ENCODE data around the gene TNKS1BP1. TPM values are rescaled to one million over a fixed set of nuclear protein-coding genes. Genes with fewer than 3 reads are reported as not detected.

The TNKS1BP1 gene
- total RNA-seq, 1 experiment from 2014 or later = 198 TPM

DNA sequence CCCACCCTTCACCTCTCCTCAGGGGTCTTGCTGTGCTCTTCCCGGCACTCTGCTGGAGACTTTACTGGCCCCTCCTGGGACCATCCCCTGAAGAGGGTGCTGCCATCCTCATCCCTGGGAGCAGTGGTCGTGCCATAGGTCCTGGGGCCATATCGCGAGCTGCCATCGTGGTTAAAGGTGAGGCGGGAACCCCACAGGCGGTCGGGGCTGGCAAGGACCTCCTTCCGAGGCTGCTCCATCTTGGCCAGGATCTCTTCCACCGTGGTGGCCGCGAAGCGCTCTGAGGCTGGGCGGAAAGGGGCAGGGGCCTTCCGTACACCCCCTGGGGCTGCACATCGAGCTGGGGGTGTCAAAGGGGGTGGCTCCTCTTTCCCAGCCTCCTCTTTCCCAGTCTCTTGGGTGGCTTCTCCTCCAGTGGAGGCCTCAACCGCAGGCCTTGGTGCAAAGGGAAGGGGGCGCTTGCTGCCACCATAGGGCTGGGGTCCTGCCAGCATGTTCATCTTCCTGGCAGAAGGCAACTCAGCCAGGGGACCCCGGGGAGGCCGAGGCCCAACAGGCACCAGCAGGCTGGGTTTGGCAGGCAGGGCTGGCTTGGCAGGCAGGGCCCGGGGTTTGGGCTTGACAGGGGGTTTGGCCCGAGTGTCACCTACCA, 4.6 kb downstream of the TNKS1BP1 start:
- TF ChIP-seq CTCF (IDR thresholded peaks at IDR 0.05; ENCODE audit: unreplicated experiment) = no peak
- intact Hi-C loops (cut with micrococcal nuclease) = no loop called here
- Mint-ChIP-seq H3K36me3 (ENCODE audit: insufficient read depth, unreplicated experiment) (peaks cover 2% of the 10 kb centered on the region), H3K4me1 (ENCODE audit: insufficient read depth, unreplicated experiment) (peaks cover 36% of the 10 kb centered on the region), H3K4me3 (ENCODE audit: unreplicated experiment) (peak overlapping the region; percentile 75), H3K27me3 (ENCODE audit: insufficient read depth, unreplicated experiment) (no peaks in the 10 kb centered on the region), H3K27ac (ENCODE audit: low read depth, unreplicated experiment) (peak overlapping the region; percentile 97), H3K9me3 (ENCODE audit: unreplicated experiment) (no peaks in the 10 kb centered on the region)
- POLR2A ChIA-PET = interaction anchor here (1.3 to 10.1 kb wide), 4 partner anchors 12 to 459 kb away, joined by 4 to 362 read pairs (median 132); no protein-coding TSS in a partner anchor
- no peak for DNase-seq (ENCODE audit: unreplicated experiment)
- no TSS peak for BruUV-seq (replicated peaks)
- CTCF ChIA-PET = interaction anchor here (1.1 to 4.1 kb wide), 4 partner anchors 9 to 25 kb away, joined by 4 to 27 read pairs (median 16); no protein-coding TSS in a partner anchor

DNA sequence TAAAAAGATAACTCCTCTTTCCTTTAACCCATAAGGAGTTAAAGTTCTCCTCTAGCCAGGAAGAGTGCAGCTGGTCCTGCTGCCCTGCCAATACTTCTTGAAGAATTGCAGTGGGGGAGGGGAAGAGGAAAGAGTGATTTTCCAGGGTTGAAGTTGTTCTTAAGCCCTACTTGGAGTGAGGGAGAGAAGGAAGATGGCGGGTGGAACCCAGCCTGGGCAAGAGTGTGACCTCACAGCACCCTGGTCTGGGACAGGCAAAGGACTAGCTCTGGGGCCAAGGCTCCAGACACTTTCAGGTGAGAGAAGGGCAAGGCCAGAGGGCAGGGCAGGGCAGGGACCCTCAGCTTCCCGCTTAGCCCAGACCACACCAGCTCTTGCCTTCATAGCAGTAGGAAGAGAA, 6.6 kb downstream of the TNKS1BP1 start:
- no peak for DNase-seq (ENCODE audit: unreplicated experiment)
- H3K36me3 Mint-ChIP-seq (ENCODE audit: insufficient read depth, unreplicated experiment) = no peaks in the 10 kb centered on the region
- POLR2A ChIA-PET = interaction anchor here (1.3 to 10.1 kb wide), 4 partner anchors 10 to 40 kb away, joined by 3 to 362 read pairs (median 5); no protein-coding TSS in a partner anchor
- no TSS peak for BruUV-seq (replicated peaks)
- peak overlapping the region; percentile 28 for H3K4me3 Mint-ChIP-seq (ENCODE audit: unreplicated experiment)
- no peak for TF ChIP-seq CTCF (IDR thresholded peaks at IDR 0.05; ENCODE audit: unreplicated experiment)
- H3K4me1 Mint-ChIP-seq (ENCODE audit: insufficient read depth, unreplicated experiment) = peaks cover 31% of the 10 kb centered on the region
- CTCF ChIA-PET = interaction anchor here (0.7 kb wide), 4 partner anchors 11 to 203 kb away, joined by 3 to 4 read pairs (median 4); no protein-coding TSS in a partner anchor
- no peaks in the 10 kb centered on the region for H3K27me3 Mint-ChIP-seq (ENCODE audit: insufficient read depth, unreplicated experiment)
- H3K9me3 Mint-ChIP-seq (ENCODE audit: unreplicated experiment) = no peaks in the 10 kb centered on the region
- H3K27ac Mint-ChIP-seq (ENCODE audit: low read depth, unreplicated experiment) = no peak overlapping the region
- intact Hi-C loops (cut with micrococcal nuclease) = no loop called here

DNA sequence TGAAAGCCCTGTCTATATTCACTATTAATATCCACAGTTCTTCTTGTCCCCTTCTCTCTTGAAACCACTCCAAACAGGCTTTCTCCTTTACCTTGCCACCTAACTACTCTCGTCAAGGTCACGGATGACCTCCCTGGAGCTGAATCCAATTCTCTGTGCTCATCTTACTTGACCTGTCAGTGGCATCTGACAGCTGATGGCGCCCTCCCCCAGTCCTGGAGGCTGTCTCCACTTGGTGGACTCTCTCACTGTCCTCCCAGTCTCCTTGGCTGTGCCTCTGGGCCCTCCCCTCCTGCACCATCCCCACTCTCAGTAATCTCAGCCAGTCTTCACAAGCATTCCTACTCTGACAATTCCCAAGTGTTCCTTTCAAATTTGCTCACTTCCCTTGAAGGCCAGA, 8.7 kb downstream of the TNKS1BP1 start:
- Mint-ChIP-seq H3K4me1 (ENCODE audit: insufficient read depth, unreplicated experiment) (peaks cover 24% of the 10 kb centered on the region), H3K9me3 (ENCODE audit: unreplicated experiment) (no peaks in the 10 kb centered on the region), H3K27me3 (ENCODE audit: insufficient read depth, unreplicated experiment) (no peaks in the 10 kb centered on the region), H3K36me3 (ENCODE audit: insufficient read depth, unreplicated experiment) (peaks cover 21% of the 10 kb centered on the region), H3K27ac (ENCODE audit: low read depth, unreplicated experiment) (no peak overlapping the region), H3K4me3 (ENCODE audit: unreplicated experiment) (no peak overlapping the region)
- CTCF ChIA-PET = interaction anchor here (0.7 kb wide), 1 partner anchor 9 kb away, joined by 3 read pairs; no protein-coding TSS in a partner anchor
- intact Hi-C loops (cut with micrococcal nuclease) = no loop called here
- BruUV-seq (replicated peaks) = no TSS peak
- no peak for DNase-seq (ENCODE audit: unreplicated experiment)
- TF ChIP-seq CTCF (IDR thresholded peaks at IDR 0.05; ENCODE audit: unreplicated experiment) = no peak
- POLR2A ChIA-PET = interaction anchor here (0.5 to 2.8 kb wide), 2 partner anchors 11 to 12 kb away, joined by 3 to 9 read pairs; no protein-coding TSS in a partner anchor

GRCh38 chr11:57315491-57315890, 9.3 kb downstream of the TNKS1BP1 start:
- no peak for TF ChIP-seq CTCF (IDR thresholded peaks at IDR 0.05; ENCODE audit: unreplicated experiment)
- ChIA-PET POLR2A (interaction anchor here (2.8 kb wide), 1 partner anchor 12 kb away, joined by 9 read pairs; no protein-coding TSS in a partner anchor), CTCF (interaction anchor here (0.7 kb wide), 2 partner anchors 8 to 199 kb away, joined by 3 read pairs; no protein-coding TSS in a partner anchor)
- H3K27me3 Mint-ChIP-seq (ENCODE audit: insufficient read depth, unreplicated experiment) = no peaks in the 10 kb centered on the region
- H3K27ac Mint-ChIP-seq (ENCODE audit: low read depth, unreplicated experiment) = no peak overlapping the region
- H3K9me3 Mint-ChIP-seq (ENCODE audit: unreplicated experiment) = no peaks in the 10 kb centered on the region
- H3K4me3 Mint-ChIP-seq (ENCODE audit: unreplicated experiment) = no peak overlapping the region
- peaks cover 21% of the 10 kb centered on the region for H3K4me1 Mint-ChIP-seq (ENCODE audit: insufficient read depth, unreplicated experiment)
- no TSS peak for BruUV-seq (replicated peaks)
- H3K36me3 Mint-ChIP-seq (ENCODE audit: insufficient read depth, unreplicated experiment) = peaks cover 26% of the 10 kb centered on the region
- no peak for DNase-seq (ENCODE audit: unreplicated experiment)
- intact Hi-C loops (cut with micrococcal nuclease) = no loop called here

Data from MCF 10A (cell line).